ENCODE results near the gene TMOD3. TPM values are rescaled to one million over a fixed set of nuclear protein-coding genes. Genes with fewer than 3 reads are reported as not detected.
"Not testable (repeated sequence)": the region's sequence is repeated elsewhere in the genome, so short reads cannot be mapped to it uniquely, and the experiment has no call there.

TMOD3 gene
- 10 to 100 TPM; 68.0 to 70.3 TPM for total RNA-seq

DNA sequence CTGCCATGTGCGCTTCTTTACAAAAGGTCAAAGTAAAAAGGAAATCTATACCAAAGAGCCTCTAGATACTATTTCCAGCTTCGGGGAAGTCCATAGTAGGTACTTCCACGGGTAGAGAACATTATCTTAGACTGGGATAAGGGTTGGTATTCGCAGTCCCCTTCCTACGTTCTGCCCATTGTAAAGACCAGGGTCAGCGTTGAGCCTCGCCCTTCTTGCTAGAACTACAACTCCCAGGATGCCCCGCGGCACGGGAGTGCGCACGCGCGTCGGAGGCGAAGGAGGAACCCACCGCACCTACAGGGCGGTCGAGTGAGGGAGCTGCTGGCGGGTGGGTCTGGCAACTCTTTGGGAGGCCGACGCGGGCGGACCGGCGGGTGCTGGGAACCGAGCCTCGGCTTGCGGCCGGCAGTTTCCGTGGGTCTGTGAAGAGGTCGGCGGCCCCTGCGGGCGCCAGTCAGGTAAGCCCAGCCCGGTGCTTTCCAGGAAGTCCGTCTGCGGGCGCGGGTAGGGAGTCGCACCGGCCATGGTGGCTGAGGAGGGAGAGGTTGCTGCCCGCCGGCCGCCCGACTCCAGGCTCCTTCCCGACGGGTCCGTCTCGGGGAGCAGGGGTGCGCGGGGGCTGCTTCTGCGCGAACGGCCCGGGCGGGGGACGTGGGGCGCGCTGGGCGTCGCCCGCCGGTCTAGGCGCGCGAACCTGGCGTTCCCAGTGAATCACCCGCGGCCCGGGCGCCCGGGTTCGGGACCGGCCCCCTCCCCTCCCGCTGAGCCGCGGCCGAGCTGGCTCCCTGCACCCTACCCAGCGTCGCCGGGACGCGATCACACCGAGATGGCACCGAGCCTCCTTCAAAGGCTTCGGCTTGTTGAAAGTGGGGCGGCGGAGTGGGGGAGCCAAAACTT, at the start of gene TMOD3:
TMOD3 (plus strand) TSS at position 278 of the 900 bp plus-strand sequence. CDS start 33,232 bp downstream, outside the sequence.
- Mint-ChIP-seq H3K27ac (peak within 1 kb of the TSS; percentile 97), H3K4me3 (peak within 1 kb of the TSS; percentile 98), H3K4me1 (peaks cover 33% of the 10 kb centered on the region), H3K36me3 (peaks cover 9% of the 10 kb centered on the region), H3K9me3 (no peaks in the 10 kb centered on the region), H3K27me3 (peaks cover 7% of the 10 kb centered on the region)
- peak; percentile 86 for ATAC-seq (ENCODE audit: low read depth)
- DNase-seq: peak; percentile 93
- POLR2A ChIA-PET: interaction anchor here (0.6 to 1.2 kb wide), 6 partner anchors 12 to 350 kb away, joined by 3 to 5 read pairs (median 4); partner anchors contain the start of gene LYSMD2

DNA sequence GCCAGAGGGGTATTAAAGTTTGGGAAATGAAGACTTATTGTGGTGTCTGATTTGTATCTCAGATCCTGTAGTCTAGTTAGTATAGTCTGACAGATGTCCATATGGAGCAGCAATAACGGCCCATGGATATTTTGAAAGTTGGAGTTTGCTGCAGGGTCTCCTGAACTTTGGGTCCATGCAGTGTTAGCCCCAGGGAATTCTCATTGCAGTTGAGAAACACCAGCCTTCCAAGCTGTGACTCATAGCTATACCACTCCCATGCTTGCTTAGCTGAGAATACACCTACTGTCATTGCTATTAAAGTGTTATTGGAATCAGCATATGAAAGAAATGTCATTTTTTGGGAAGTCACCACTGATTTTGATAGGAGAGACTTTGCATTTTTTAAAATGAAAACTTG, 48.8 kb upstream of the TMOD3 start:
- Mint-ChIP-seq H3K36me3 (peaks cover 24% of the 10 kb centered on the region), H3K9me3 (no peaks in the 10 kb centered on the region), H3K27ac (no peak overlapping the region), H3K27me3 (no peaks in the 10 kb centered on the region), H3K4me3 (no peak overlapping the region), H3K4me1 (peaks cover 6% of the 10 kb centered on the region)
- ATAC-seq (ENCODE audit: low read depth) (no peak), DNase-seq (no peak)
- POLR2A ChIA-PET: no interaction called here

DNA sequence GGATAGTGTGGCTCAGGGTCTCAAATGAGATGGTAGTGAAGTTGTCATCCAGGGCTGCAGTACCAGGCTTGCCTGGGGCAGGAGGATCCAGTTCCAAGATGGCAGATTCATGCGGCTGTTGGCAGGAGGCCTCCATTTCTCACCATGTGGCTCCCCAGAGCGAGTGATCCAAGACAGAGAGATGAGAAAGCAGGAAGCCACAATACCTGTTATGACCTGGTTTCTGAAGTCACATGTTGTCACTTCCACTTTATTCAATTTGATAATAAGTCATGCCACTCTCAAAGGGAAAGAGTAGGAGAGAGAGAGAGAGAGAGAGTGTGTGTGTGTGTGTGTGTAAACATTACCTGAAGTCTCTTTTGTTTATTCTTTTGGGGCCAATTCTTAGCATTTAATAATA, 47.9 kb upstream of the TMOD3 start:
- POLR2A ChIA-PET: no interaction called here
- Mint-ChIP-seq H3K4me3 (no peak overlapping the region), H3K27me3 (no peaks in the 10 kb centered on the region), H3K27ac (no peak overlapping the region), H3K36me3 (peaks cover 26% of the 10 kb centered on the region), H3K4me1 (peaks cover under 1% of the 10 kb centered on the region), H3K9me3 (no peaks in the 10 kb centered on the region)
- DNase-seq (no peak), ATAC-seq (ENCODE audit: low read depth) (no peak)

DNA sequence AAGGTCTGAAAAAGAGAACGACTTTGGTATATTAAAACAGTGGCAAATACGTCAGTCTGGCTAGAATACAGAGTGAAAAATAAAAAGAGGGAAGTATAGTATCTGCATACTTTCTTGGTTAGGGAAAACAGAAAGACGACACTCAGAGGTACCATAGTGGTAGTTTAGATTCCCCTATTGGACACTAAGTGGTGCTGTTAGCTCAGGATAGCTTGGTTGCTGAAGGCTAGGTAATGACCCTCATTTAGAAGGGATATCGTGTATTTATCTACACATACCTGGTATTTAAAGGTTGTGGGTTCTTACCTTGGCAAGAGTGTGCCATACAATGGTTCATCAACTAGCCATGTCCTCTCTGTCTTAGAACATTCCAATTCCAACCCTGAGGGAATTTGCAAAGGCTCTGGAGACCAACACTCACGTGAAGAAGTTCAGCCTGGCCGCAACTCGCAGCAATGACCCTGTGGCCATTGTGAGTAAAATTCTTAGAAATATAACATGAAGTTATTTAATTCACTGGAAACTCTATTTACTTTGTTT, 47.0 kb upstream of the TMOD3 start:
- Mint-ChIP-seq H3K27ac (no peak overlapping the region), H3K36me3 (peaks cover 30% of the 10 kb centered on the region), H3K9me3 (no peaks in the 10 kb centered on the region), H3K27me3 (no peaks in the 10 kb centered on the region), H3K4me1 (no peaks in the 10 kb centered on the region), H3K4me3 (no peak overlapping the region)
- no peak for DNase-seq
- POLR2A ChIA-PET: no interaction called here
- no peak for ATAC-seq (ENCODE audit: low read depth)

DNA sequence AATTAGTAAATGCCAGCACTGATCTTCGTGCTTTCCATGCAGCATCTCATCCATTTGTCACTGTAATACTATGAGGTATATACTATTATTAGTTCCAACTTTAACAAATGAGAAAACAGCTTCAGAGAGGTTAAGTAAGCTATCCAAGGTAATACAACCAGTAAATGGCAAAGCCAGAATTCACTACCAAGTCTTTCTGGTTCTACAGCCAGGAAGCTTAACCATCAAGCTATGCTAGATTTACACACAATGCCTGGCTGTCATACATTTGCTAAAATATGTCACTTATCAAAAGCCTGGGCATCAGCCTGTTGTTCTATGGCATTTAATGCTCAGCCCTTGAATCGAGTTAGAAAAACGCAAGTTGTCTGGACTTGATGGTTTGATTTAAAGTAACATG, 45.5 kb upstream of the TMOD3 start:
- DNase-seq (no peak), ATAC-seq (ENCODE audit: low read depth) (no peak)
- no peaks in the 10 kb centered on the region for H3K27me3 Mint-ChIP-seq
- POLR2A ChIA-PET: no interaction called here
- no peak overlapping the region for H3K27ac Mint-ChIP-seq
- H3K4me3 Mint-ChIP-seq: no peak overlapping the region
- peaks cover 38% of the 10 kb centered on the region for H3K36me3 Mint-ChIP-seq
- no peaks in the 10 kb centered on the region for H3K4me1 Mint-ChIP-seq
- H3K9me3 Mint-ChIP-seq: no peaks in the 10 kb centered on the region

GRCh38 chr15:51787130-51787529, 42.3 kb upstream of the TMOD3 start:
- H3K36me3 Mint-ChIP-seq: peaks cover 28% of the 10 kb centered on the region
- DNase-seq; H3K27ac Mint-ChIP-seq; H3K27me3 Mint-ChIP-seq; H3K4me3 Mint-ChIP-seq; H3K4me1 Mint-ChIP-seq; POLR2A ChIA-PET; ATAC-seq (ENCODE audit: low read depth); H3K9me3 Mint-ChIP-seq: not testable (repeated sequence)

GRCh38 chr15:51792474-51792873, 37.0 kb upstream of the TMOD3 start:
- H3K27ac Mint-ChIP-seq; H3K27me3 Mint-ChIP-seq; H3K9me3 Mint-ChIP-seq; H3K4me3 Mint-ChIP-seq; ATAC-seq (ENCODE audit: low read depth); DNase-seq; H3K4me1 Mint-ChIP-seq; POLR2A ChIA-PET: not testable (repeated sequence)
- H3K36me3 Mint-ChIP-seq: peaks cover 14% of the 10 kb centered on the region

- H3K36me3 Mint-ChIP-seq: peaks cover 6% of the 10 kb centered on the region
Observed at GRCh38 chr15:51793521-51794305, 35.7 kb upstream of the TMOD3 start.

DNA sequence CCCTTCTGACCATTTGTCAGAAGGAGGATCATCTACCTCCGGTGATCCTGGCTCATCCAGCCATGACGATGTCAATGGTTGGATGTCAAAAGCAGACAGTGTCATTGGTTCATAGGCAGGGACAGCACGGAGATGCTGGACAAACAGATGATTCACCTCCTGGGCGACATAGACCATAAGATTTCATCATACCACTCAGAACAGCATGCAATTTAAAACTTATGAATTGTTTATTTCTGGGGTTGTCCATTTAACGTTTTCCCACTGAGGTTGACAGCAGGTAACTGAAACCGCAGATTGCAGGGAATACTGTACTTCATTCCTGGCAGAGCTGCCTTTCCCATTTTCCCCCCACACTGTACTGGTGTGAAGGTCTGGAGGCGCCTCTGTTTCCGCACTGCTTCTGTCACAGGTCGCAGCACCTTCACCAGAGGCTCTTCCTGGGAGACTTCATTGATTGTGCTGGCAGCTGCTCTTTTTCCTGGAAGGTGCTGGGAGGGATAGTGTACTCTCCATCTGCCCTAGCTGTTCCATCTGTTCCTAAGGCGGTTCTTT, 32.5 kb upstream of the TMOD3 start:
- H3K9me3 Mint-ChIP-seq: peaks cover 2% of the 10 kb centered on the region
- H3K4me3 Mint-ChIP-seq: no peak overlapping the region
- H3K27ac Mint-ChIP-seq: no peak overlapping the region
- H3K27me3 Mint-ChIP-seq: no peaks in the 10 kb centered on the region
- peaks cover 5% of the 10 kb centered on the region for H3K4me1 Mint-ChIP-seq
- no peak for ATAC-seq (ENCODE audit: low read depth)
- POLR2A ChIA-PET: no interaction called here
- peaks cover 8% of the 10 kb centered on the region for H3K36me3 Mint-ChIP-seq
- no peak for DNase-seq

More at GRCh38 chr15:51793521-51794305, 35.7 kb upstream of the TMOD3 start:
- POLR2A ChIA-PET: no interaction called here
- Mint-ChIP-seq H3K9me3 (peaks cover 2% of the 10 kb centered on the region), H3K27ac (no peak overlapping the region), H3K4me1 (peaks cover 5% of the 10 kb centered on the region), H3K27me3 (no peaks in the 10 kb centered on the region), H3K4me3 (no peak overlapping the region)
- no peak for ATAC-seq (ENCODE audit: low read depth)
- no peak for DNase-seq

- ATAC-seq (ENCODE audit: low read depth): peak; percentile 45
- Mint-ChIP-seq H3K4me3 (no peak overlapping the region), H3K9me3 (no peaks in the 10 kb centered on the region), H3K36me3 (peaks cover 7% of the 10 kb centered on the region), H3K27me3 (no peaks in the 10 kb centered on the region), H3K27ac (no peak overlapping the region), H3K4me1 (peaks cover 5% of the 10 kb centered on the region)
- POLR2A ChIA-PET: no interaction called here
- DNase-seq: no peak
Observed at GRCh38 chr15:51798281-51798680, 31.2 kb upstream of the TMOD3 start.

DNA sequence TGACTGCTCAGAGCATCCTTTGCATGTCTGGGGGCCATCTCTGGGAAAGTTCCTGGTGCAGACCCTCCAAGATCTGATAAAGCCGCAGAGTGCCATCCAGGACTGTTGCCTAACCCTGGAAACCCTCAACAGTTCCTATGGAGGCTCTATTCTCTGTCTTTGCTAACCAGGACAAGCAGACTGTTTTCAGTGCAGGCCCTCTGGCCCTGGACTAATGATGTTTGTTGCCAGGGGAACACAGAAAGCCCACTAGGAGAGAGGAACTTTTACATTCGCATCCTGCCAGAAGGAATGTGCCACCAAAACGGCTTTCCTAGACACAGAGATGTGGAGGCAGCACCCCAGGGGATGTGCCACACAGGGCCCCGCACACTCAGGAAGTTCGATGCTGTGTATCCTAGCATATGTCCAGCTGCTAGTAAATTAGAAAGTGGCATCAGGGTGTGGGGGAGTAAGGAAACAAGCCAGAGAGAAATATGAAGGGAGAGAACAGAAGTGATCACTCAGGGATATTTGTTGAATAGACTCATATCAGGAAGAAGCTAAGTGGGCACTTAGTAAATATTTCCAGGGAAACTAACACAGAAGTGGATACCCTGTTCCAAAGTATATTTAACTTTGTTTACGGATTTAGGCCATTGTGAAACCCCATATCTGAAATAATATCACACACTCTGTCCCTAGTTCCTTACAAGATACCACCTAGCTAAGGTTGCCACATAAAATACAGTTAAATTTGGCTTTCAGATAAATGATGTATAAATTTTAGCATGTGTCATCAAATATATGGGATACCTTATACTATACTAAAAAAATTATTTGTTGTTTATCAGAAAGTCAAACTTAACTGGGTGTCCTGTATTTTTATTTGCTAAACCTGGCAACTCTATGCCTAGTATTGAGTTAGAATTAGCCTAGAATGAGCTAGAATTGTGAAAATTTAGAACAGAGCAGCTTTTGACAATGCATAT, 29.9 kb upstream of the TMOD3 start:
- no peaks in the 10 kb centered on the region for H3K9me3 Mint-ChIP-seq
- H3K36me3 Mint-ChIP-seq: peaks cover 11% of the 10 kb centered on the region
- no peak overlapping the region for H3K27ac Mint-ChIP-seq
- H3K4me3 Mint-ChIP-seq: no peak overlapping the region
- peaks cover 5% of the 10 kb centered on the region for H3K4me1 Mint-ChIP-seq
- ATAC-seq (ENCODE audit: low read depth): no peak
- DNase-seq: no peak
- no peaks in the 10 kb centered on the region for H3K27me3 Mint-ChIP-seq
- POLR2A ChIA-PET: no interaction called here

- Mint-ChIP-seq H3K36me3 (peaks cover 15% of the 10 kb centered on the region), H3K4me3 (no peak overlapping the region), H3K27me3 (no peaks in the 10 kb centered on the region), H3K27ac (no peak overlapping the region), H3K4me1 (peaks cover 5% of the 10 kb centered on the region), H3K9me3 (no peaks in the 10 kb centered on the region)
- POLR2A ChIA-PET: no interaction called here
- no peak for ATAC-seq (ENCODE audit: low read depth)
- DNase-seq: no peak
Observed at GRCh38 chr15:51801391-51801835, 28.0 kb upstream of the TMOD3 start.
